ENCODE measurements around the gene TPM3.
"Not testable (repeated sequence)": the region's sequence is repeated elsewhere in the genome, so short reads cannot be mapped to it uniquely, and the experiment has no call there.

- TF ChIP-seq, protein P1, sequence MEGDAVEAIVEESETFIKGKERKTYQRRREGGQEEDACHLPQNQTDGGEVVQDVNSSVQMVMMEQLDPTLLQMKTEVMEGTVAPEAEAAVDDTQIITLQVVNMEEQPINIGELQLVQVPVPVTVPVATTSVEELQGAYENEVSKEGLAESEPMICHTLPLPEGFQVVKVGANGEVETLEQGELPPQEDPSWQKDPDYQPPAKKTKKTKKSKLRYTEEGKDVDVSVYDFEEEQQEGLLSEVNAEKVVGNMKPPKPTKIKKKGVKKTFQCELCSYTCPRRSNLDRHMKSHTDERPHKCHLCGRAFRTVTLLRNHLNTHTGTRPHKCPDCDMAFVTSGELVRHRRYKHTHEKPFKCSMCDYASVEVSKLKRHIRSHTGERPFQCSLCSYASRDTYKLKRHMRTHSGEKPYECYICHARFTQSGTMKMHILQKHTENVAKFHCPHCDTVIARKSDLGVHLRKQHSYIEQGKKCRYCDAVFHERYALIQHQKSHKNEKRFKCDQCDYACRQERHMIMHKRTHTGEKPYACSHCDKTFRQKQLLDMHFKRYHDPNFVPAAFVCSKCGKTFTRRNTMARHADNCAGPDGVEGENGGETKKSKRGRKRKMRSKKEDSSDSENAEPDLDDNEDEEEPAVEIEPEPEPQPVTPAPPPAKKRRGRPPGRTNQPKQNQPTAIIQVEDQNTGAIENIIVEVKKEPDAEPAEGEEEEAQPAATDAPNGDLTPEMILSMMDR (conservative IDR thresholded peaks at IDR 0.05 in 1 of 2, IDR thresholded peaks at IDR 0.05 in 1 of 2; ENCODE audit: low read depth in 1 of 2, low read length in 2 of 2) = not testable (repeated sequence)
- TF ChIP-seq EZH2 (IDR thresholded peaks at IDR 0.05; ENCODE audit: low read length, missing control alignments) = not testable (repeated sequence)
Measured at GRCh38 chr1:154205778-154206177, 13.9 kb upstream of the TPM3 start.

Measured in fibroblast of lung (primary cell).